Vagina (tissue), 2 donors: ENCODE measurements around the gene SBNO1.

ENCODE experiments used
- POLR2A ChIP-seq, 2 donors: fragments of 450-650 bp; IDR thresholded peaks; one replicate each; pipeline ENCODE4 v1.6.1; 2017; ENCODE audit warnings: antibody characterized with exemption in 2 of 2, mild to moderate bottlenecking in 2 of 2, moderate library complexity in 2 of 2
- TF ChIP-seq, protein P1 (sequence below), 3 experiments: fragments of 450-650 bp in 2 of 3; fragments of 200-600 bp in 1 of 3; sonication (generic) in 1 of 3; IDR thresholded peaks; one replicate each; pipeline ENCODE4 v1.5.1; 2017 to 2019; ENCODE audit warnings: antibody characterized with exemption in 3 of 3, mild to moderate bottlenecking in 2 of 3, moderate library complexity in 2 of 3

DNA sequence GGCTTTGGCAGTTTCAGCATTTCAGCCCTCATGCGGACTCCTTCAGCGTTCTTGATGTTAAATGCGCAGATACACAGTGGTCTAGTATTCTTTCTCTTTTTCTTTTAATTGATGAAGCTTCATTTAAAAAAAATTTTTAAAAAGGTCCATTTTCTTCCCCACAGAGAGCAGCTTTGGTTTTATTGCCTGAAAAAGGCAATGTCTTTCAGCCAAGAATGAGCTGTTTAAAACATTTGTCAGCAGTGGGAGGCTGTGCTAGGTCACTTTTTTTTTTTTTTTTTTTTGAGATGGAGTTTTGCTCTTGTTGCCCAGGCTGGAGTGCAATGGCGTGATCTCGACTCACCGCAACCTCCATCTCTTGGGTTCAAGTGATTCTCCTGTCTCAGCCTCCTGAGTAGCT, 32.8 kb upstream of the SBNO1 start:
- TF ChIP-seq, protein P1, sequence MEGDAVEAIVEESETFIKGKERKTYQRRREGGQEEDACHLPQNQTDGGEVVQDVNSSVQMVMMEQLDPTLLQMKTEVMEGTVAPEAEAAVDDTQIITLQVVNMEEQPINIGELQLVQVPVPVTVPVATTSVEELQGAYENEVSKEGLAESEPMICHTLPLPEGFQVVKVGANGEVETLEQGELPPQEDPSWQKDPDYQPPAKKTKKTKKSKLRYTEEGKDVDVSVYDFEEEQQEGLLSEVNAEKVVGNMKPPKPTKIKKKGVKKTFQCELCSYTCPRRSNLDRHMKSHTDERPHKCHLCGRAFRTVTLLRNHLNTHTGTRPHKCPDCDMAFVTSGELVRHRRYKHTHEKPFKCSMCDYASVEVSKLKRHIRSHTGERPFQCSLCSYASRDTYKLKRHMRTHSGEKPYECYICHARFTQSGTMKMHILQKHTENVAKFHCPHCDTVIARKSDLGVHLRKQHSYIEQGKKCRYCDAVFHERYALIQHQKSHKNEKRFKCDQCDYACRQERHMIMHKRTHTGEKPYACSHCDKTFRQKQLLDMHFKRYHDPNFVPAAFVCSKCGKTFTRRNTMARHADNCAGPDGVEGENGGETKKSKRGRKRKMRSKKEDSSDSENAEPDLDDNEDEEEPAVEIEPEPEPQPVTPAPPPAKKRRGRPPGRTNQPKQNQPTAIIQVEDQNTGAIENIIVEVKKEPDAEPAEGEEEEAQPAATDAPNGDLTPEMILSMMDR (IDR thresholded peaks at IDR 0.05) = no peak
- no peak for TF ChIP-seq POLR2A (IDR thresholded peaks at IDR 0.05)
